ENCODE results near the gene AGPAT2.

DNA sequence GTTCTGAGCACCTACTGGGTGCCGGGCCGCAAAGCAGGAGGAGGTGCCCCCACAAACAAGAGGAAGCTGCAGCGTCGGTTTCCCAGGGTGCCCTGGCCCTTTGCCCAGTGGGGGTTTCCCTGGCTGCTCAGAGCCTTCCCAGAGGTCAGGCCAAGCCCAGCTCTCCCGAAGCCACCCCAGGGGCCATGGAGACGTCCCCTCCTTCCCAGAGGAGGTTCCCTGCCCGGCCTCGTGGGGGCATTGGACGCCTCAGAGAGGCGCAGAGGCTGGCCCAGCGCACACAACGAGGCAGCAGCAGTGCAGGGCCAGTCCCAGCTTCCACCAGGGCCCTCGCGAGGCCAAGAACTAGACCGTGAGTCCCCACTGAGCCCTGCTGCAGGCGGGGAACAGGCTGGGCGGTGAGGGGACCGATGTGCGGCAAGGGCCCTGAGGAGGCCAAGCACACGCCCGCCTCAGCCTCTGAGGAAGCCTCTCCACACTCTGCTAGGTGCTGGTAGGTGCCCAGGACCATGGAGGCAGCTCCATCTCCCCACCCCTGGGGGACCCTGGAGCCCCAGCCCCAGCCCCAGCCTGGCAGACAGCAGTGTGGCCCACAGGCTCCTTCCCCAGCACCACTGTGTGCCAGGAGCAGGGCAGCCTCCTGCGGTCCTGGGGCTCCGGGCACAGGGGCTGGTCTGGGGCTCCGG, 32.1 kb upstream of the AGPAT2 start:
- TF ChIP-seq, protein P1, sequence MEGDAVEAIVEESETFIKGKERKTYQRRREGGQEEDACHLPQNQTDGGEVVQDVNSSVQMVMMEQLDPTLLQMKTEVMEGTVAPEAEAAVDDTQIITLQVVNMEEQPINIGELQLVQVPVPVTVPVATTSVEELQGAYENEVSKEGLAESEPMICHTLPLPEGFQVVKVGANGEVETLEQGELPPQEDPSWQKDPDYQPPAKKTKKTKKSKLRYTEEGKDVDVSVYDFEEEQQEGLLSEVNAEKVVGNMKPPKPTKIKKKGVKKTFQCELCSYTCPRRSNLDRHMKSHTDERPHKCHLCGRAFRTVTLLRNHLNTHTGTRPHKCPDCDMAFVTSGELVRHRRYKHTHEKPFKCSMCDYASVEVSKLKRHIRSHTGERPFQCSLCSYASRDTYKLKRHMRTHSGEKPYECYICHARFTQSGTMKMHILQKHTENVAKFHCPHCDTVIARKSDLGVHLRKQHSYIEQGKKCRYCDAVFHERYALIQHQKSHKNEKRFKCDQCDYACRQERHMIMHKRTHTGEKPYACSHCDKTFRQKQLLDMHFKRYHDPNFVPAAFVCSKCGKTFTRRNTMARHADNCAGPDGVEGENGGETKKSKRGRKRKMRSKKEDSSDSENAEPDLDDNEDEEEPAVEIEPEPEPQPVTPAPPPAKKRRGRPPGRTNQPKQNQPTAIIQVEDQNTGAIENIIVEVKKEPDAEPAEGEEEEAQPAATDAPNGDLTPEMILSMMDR (IDR thresholded peaks at IDR 0.05; ENCODE audit: poor library complexity), result no peak
- TF ChIP-seq EZH2 (IDR thresholded peaks at IDR 0.05; ENCODE audit: borderline replicate concordance), result no peak
